HG03097 (cell line): ENCODE results near the gene GPR142.

Experiments used
- ATAC-seq: cut with Tn5 transposase; IDR thresholded peaks from one replicate; pipeline ENCODE4 v1.9.1; 2021; ENCODE audit not compliant: unreplicated experiment, low FRiP score

Gene GPR142

GRCh38 chr17:74417178-74418045 is 50.1 kb downstream of the GPR142 start:
- no peak for ATAC-seq

DNA sequence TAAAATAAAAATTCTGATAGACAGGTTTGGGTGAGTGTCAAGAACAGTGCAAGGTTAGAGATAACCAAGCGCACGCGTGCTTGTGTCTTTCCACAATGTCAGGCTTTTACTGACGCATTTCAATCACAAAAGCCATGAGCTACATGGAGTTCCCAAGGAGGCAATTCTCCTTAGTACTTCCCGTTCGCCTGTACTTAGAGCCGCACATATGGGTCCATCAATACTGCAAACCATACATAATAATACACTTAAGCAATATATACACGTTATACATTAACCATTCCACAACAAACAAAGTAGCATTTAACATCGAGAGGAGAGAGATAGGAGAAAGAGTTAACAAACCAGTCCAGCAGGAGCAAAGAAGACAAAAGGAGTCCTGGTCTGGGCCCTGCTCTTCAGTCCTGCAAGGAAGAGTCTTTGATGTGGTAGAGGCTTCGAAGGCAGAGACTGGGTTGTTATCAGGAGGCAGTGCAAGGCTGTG is 52.7 kb downstream of the GPR142 start:
- no peak for ATAC-seq
